Liver (tissue), 9 donors: ENCODE results near the gene CACNG8. TPM values are rescaled to one million over a fixed set of nuclear protein-coding genes. Genes with fewer than 3 reads are reported as not detected.

Experiments used
- DNase-seq: peaks from one replicate; pipeline ENCODE4 v3.0.0-alpha.2; 2017; ENCODE audit warnings: low spot score
- H3K27ac ChIP-seq, 2 donors: one replicate each; pipeline ENCODE4 v1.7.0; 2013; ENCODE audit warnings: inconsistent platforms in 2 of 2, low read length in 2 of 2, control low read depth in 1 of 2, low read depth in 1 of 2, mild to moderate bottlenecking in 1 of 2
- H3K27me3 ChIP-seq, 4 donors: one replicate each; pipeline versions ENCODE4 v1.6.1 to v1.7.0; 2013; ENCODE audit warnings: low read length in 3 of 4, inconsistent platforms in 1 of 4, mild to moderate bottlenecking in 1 of 4, moderate library complexity in 1 of 4; ENCODE audit not compliant: control insufficient read depth in 4 of 4, insufficient read depth in 4 of 4
- H3K36me3 ChIP-seq, 4 donors: one replicate each; pipeline versions ENCODE4 v1.6.1 to v1.7.0; 2013; ENCODE audit warnings: low read length in 3 of 4, mild to moderate bottlenecking in 3 of 4, low read depth in 1 of 4, moderate library complexity in 1 of 4; ENCODE audit not compliant: control insufficient read depth in 4 of 4, insufficient read depth in 3 of 4
- H3K4me1 ChIP-seq, 4 donors: one replicate each; pipeline versions ENCODE4 v1.6.1 to v1.7.0; 2013; ENCODE audit warnings: low read length in 3 of 4, mild to moderate bottlenecking in 3 of 4, moderate library complexity in 1 of 4; ENCODE audit not compliant: control insufficient read depth in 4 of 4, insufficient read depth in 4 of 4
- H3K4me3 ChIP-seq, 3 donors: one replicate each; pipeline versions ENCODE4 v1.6.1 to v1.7.0; 2013; ENCODE audit warnings: low read length in 3 of 3, control low read depth in 1 of 3, low read depth in 1 of 3, mild to moderate bottlenecking in 1 of 3
- H3K9ac ChIP-seq, 2 donors: one replicate each; pipeline ENCODE4 v1.7.0; 2013; ENCODE audit warnings: low read length in 2 of 2, mild to moderate bottlenecking in 2 of 2, moderate library complexity in 2 of 2, control low read depth in 1 of 2, low read depth in 1 of 2
- H3K9me3 ChIP-seq, 4 donors: one replicate each; pipeline versions ENCODE4 v1.6.1 to v1.7.0; 2013; ENCODE audit warnings: low read length in 3 of 4; ENCODE audit not compliant: control insufficient read depth in 4 of 4
- ATF3 ChIP-seq: IDR thresholded peaks from 2 replicates; pipeline ENCODE4 v1.6.1; 2016; ENCODE audit warnings: antibody characterized with exemption
- CTCF ChIP-seq: fragments of 150-350 bp; IDR thresholded peaks from 2 replicates; pipeline ENCODE4 v1.5.1; 2017; ENCODE audit warnings: improper control_type of control experiment, low read depth, low read length; ENCODE audit not compliant: missing input control
- EGR1 ChIP-seq, 2 donors: IDR thresholded peaks; 2 replicates each; pipeline ENCODE4 v1.6.1; 2016 to 2018; ENCODE audit warnings: antibody characterized with exemption in 2 of 2, low read depth in 2 of 2
- FOXA1 ChIP-seq: IDR thresholded peaks from 2 replicates; pipeline ENCODE4 v1.6.1; 2016; ENCODE audit warnings: antibody characterized with exemption
- FOXA2 ChIP-seq: IDR thresholded peaks from 2 replicates; pipeline ENCODE4 v1.6.1; 2016; ENCODE audit warnings: antibody characterized with exemption
- GABPA ChIP-seq, 2 donors: IDR thresholded peaks in 1 of 2; conservative IDR thresholded peaks in 1 of 2; 2 replicates each; pipeline ENCODE4 v1.6.1; 2016; ENCODE audit warnings: antibody characterized with exemption in 2 of 2, mild to moderate bottlenecking in 1 of 2, moderate library complexity in 1 of 2
- HNF4A ChIP-seq, 2 donors: conservative IDR thresholded peaks; 2 replicates each; pipeline ENCODE4 v1.6.1; 2016; ENCODE audit warnings: antibody characterized with exemption in 2 of 2, mild to moderate bottlenecking in 2 of 2
- HNF4G ChIP-seq: IDR thresholded peaks from 2 replicates; pipeline ENCODE4 v1.6.1; 2016; ENCODE audit warnings: antibody characterized with exemption
- JUND ChIP-seq, 2 donors: IDR thresholded peaks; 2 replicates each; pipeline ENCODE4 v1.6.1; 2016; ENCODE audit warnings: antibody characterized with exemption in 2 of 2
- MAX ChIP-seq: IDR thresholded peaks from 2 replicates; pipeline ENCODE4 v1.6.1; 2016; ENCODE audit warnings: antibody characterized with exemption
- NR2F2 ChIP-seq: IDR thresholded peaks from 2 replicates; pipeline ENCODE4 v1.6.1; 2016; ENCODE audit warnings: antibody characterized with exemption
- RAD21 ChIP-seq, 2 donors: IDR thresholded peaks; 2 replicates each; pipeline ENCODE4 v1.6.1; 2016; ENCODE audit warnings: antibody characterized with exemption in 2 of 2, mild to moderate bottlenecking in 2 of 2
- REST ChIP-seq: IDR thresholded peaks from 2 replicates; pipeline ENCODE4 v1.6.1; 2016; ENCODE audit warnings: antibody characterized with exemption, mild to moderate bottlenecking
- RXRA ChIP-seq, 2 donors: IDR thresholded peaks; 2 replicates each; pipeline ENCODE4 v1.6.1; 2017 to 2018; ENCODE audit warnings: antibody characterized with exemption in 2 of 2, mild to moderate bottlenecking in 1 of 2
- SP1 ChIP-seq: IDR thresholded peaks from 2 replicates; pipeline ENCODE4 v1.6.1; 2018; ENCODE audit warnings: antibody characterized with exemption, mild to moderate bottlenecking
- TAF1 ChIP-seq: conservative IDR thresholded peaks from 2 replicates; pipeline ENCODE4 v1.6.1; 2016; ENCODE audit warnings: antibody characterized with exemption, mild to moderate bottlenecking
- YY1 ChIP-seq: IDR thresholded peaks from 2 replicates; pipeline ENCODE4 v1.6.1; 2016; ENCODE audit warnings: antibody characterized with exemption, mild to moderate bottlenecking
- ZBTB33 ChIP-seq: IDR thresholded peaks from 2 replicates; pipeline ENCODE4 v1.6.1; 2016; ENCODE audit warnings: antibody characterized with exemption
- WGBS: extraction: QIAGEN DNeasy Blood & Tissue Kit; methylation state at CpG from one replicate; pipeline ENCODE4 v1.1.7; 2013; 5-methylcytosine and 5-hydroxymethylcytosine counted together
- polyA plus RNA-seq, 2 donors: library from polyadenylated mRNA; stranded (reverse) in 1 of 2; unstranded in 1 of 2; fragments of 200-250 nt in 1 of 2; fragments of >200 nt in 1 of 2; fragmentation: Nextera tagmentation in 1 of 2; extraction: Ambion mirVana in 1 of 2; gene quantifications; one replicate each; pipeline versions ENCODE4 v1.2.1 to v1.2.3, GENCODE V29; 2013 to 2015
- total RNA-seq, 2 donors: library from RNA; depleted of rRNA; stranded (reverse); fragments of >200 nt; gene quantifications; one replicate each; pipeline ENCODE4 v1.2.3, GENCODE V29; 2014
- donor health status: healthy.
- donor health status: healthy.
- donor health status: healthy.
- donor health status: healthy.
- donor health status: healthy.

Gene CACNG8
- total and polyA plus RNA-seq, 4 donors: under 0.01 TPM; not detected in 3

- 68% methylated on average over 3 of the region's 3 CpGs for WGBS
- no peak overlapping the region for H3K4me3 ChIP-seq
- H3K27me3 ChIP-seq: no peaks in the 10 kb centered on the region
- no peaks in the 10 kb centered on the region for H3K36me3 ChIP-seq
- H3K9me3 ChIP-seq: no peaks in the 10 kb centered on the region
- TF ChIP-seq JUND (IDR thresholded peaks at IDR 0.05) (no peak), YY1 (no peak), NR2F2 (no peak), GABPA (IDR thresholded peaks at IDR 0.05 in 1 of 2, conservative IDR thresholded peaks at IDR 0.05 in 1 of 2) (no peak), MAX (no peak), REST (no peak), CTCF (no peak), HNF4A (conservative IDR thresholded peaks at IDR 0.05) (no peak), SP1 (no peak), HNF4G (no peak), EGR1 (IDR thresholded peaks at IDR 0.05; ENCODE audit: low read depth in 2 of 2) (no peak), FOXA1 (no peak), RXRA (IDR thresholded peaks at IDR 0.05) (no peak), ZBTB33 (no peak), TAF1 (no peak), FOXA2 (no peak), RAD21 (IDR thresholded peaks at IDR 0.05) (no peak), ATF3 (no peak)
- no peak overlapping the region for H3K9ac ChIP-seq
- DNase-seq: no peak
- no peaks in the 10 kb centered on the region for H3K4me1 ChIP-seq
- H3K27ac ChIP-seq: no peak overlapping the region
These were observed 66.6 kb downstream of the CACNG8 start for GRCh38 chr19:54029301-54029700.
